ENCODE results near the gene MEPCE. TPM values are rescaled to one million over a fixed set of nuclear protein-coding genes. Genes with fewer than 3 reads are reported as not detected.

MEPCE gene
- total and polyA plus RNA-seq, 2 of the 8 experiments (the other 6 are each of a cell fraction or from before 2014, with no cell fraction given): 22.8 to 48.8 TPM

DNA sequence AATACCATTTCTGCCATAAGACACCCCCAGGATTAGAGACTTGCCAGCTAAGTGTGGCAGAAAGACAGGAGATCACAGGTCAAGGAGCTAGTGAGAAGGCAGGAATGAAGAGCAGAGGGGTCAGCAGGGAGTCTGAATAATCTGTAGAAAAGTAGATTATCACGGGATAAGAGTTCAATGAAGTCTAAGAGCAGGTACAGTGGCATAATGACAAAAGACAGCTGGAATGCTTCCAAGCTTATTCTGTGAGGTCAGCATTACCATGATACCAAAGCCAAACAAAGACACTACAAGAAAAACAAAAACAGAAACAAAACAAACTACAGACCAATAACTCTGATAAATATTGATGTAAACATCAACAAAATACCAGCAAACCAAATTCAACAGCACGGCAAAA lies 35.6 kb upstream of the MEPCE start:
- Histone ChIP-seq H2AFZ (ENCODE audit: low read length) (no peak overlapping the region), H3K14ac (ENCODE audit: insufficient read length) (no peak overlapping the region), H3K27ac (ENCODE audit: low read depth, low read length) (no peak overlapping the region), H2BK120ac (replicated peaks; ENCODE audit: low read depth, low read length) (no peak overlapping the region), H4K8ac (ENCODE audit: extremely low read depth, insufficient read depth, low read length) (no peak overlapping the region), H2BK5ac (ENCODE audit: low read depth, low read length) (no peak overlapping the region), H2BK12ac (ENCODE audit: low read depth, low read length) (no peak overlapping the region), H3K4me3 (ENCODE audit: extremely low read depth in 1 of 4, insufficient read depth in 2 of 4, low read depth in 3 of 4, low read length in 4 of 4) (no peak overlapping the region), H3K18ac (ENCODE audit: extremely low read depth, low read length) (no peak overlapping the region), H4K5ac (ENCODE audit: insufficient read length, low read depth, low read length) (no peak overlapping the region), H3K23me2 (ENCODE audit: low read depth, low read length) (no peaks in the 10 kb centered on the region), H4K20me1 (replicated peaks in 1 of 2; ENCODE audit: control insufficient read depth in 1 of 2, insufficient read depth in 2 of 2, low read length in 2 of 2) (no peaks in the 10 kb centered on the region), H3K27me3 (replicated peaks in 1 of 4; ENCODE audit: control insufficient read depth in 3 of 4, extremely low read depth in 1 of 4, insufficient read depth in 3 of 4, low read length in 3 of 4) (no peaks in the 10 kb centered on the region), H2AK5ac (ENCODE audit: low read depth, low read length) (no peak overlapping the region), H3K56ac (replicated peaks; ENCODE audit: insufficient read length, low read depth, low read length) (no peak overlapping the region), H2BK15ac (ENCODE audit: low read length) (no peak overlapping the region), H3K79me2 (ENCODE audit: control insufficient read depth in 1 of 2, insufficient read depth in 2 of 2, low read length in 2 of 2) (no peaks in the 10 kb centered on the region), H4K91ac (replicated peaks; ENCODE audit: insufficient read length, low read length) (no peak overlapping the region), H3K9ac (replicated peaks in 1 of 4; ENCODE audit: extremely low read depth in 1 of 4, low read depth in 3 of 4, low read length in 3 of 4) (no peak overlapping the region), H3K36me3 (ENCODE audit: control insufficient read depth in 2 of 4, insufficient read depth in 4 of 4, low read length in 3 of 4) (no peaks in the 10 kb centered on the region), H3K23ac (ENCODE audit: insufficient read length) (no peak overlapping the region), H3K4me2 (ENCODE audit: insufficient read depth in 1 of 2, low read depth in 2 of 2, low read length in 2 of 2) (no peak overlapping the region), H3K4me1 (replicated peaks in 1 of 4; ENCODE audit: control insufficient read depth in 3 of 4, insufficient read depth in 4 of 4, low read length in 3 of 4) (peaks cover 0 to 9% (median 5%) of the 10 kb centered on the region in 4 experiments; a peak in 6 of 7 replicates), H3K79me1 (ENCODE audit: low read depth, low read length) (no peaks in the 10 kb centered on the region), H2BK20ac (ENCODE audit: low read length) (no peak overlapping the region), H3K4ac (replicated peaks; ENCODE audit: insufficient read length, low read depth, low read length) (no peak overlapping the region), H3K9me3 (ENCODE audit: insufficient read depth in 2 of 2, low read depth in 1 of 2, low read length in 1 of 2) (no peaks in the 10 kb centered on the region)
- 85% methylated on average over 2 of the region's 2 CpGs; no CpG with 5 or more reads in 1 of the 2 experiments for WGBS, 2 experiments (ENCODE audit: extremely low coverage in 1 of 2, insufficient coverage in 1 of 2, insufficient read length in 1 of 2, insufficient replicate concordance in 2 of 2, low coverage in 1 of 2, low lambda C conversion rate in 2 of 2, missing lambda C conversion rate in 1 of 2)
- ChIA-PET CTCF (ENCODE audit: partially characterized antibody) (interaction anchor here (0.6 to 1.6 kb wide), 4 partner anchors 11 to 558 kb away, joined by 3 to 6 read pairs (median 4); no protein-coding TSS in a partner anchor), POLR2A (ENCODE audit: partially characterized antibody) (interaction anchor here (1.0 to 1.3 kb wide), 2 partner anchors 9 to 35 kb away, joined by 3 to 4 read pairs; no protein-coding TSS in a partner anchor)
- TF ChIP-seq CHD1 (IDR thresholded peaks at IDR 0.05; ENCODE audit: low read depth, low read length): no peak
- no peak for DNase-seq (ENCODE audit: low read depth in 1 of 2, low spot score in 2 of 2)
- no peak for FAIRE-seq

Data from H1 (cell line).